Measurements from ENCODE around the gene ADGRD1.
"Not testable (repeated sequence)": the region's sequence is repeated elsewhere in the genome, so short reads cannot be mapped to it uniquely, and the experiment has no call there.

Gene ADGRD1

DNA sequence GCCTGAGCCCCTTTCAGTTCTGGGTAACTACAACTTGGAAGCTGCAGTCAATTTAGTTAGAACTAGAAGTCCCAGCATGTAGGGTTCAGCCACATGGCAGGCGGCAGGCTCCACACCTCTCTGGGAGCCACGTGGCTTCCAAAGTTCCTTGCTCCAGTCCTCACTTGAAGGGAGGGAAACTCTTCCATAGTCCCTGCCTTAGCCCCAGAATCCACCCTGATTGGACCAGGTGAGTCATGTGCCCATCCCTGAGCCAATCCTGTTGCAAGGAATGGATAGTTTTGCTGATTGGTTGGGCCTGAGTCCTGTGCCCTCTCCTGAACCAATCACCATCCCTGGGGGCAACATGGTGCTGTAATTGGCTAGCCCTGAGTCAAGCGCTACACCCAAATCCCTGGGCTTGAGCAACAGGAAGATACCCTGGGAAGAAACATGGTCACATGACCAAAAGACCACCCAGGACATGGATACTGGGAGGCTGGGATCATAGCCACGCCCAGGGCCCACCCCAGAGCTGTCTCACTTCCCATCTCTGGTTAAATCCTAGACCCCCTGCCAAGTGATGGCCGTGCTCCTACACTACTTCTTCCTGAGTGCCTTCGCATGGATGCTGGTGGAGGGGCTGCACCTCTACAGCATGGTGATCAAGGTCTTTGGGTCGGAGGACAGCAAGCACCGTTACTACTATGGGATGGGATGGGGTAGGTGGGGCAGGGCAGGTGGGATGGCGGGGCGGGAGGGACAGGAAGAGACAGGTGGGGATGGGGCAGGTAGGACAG is 154.7 kb downstream of the ADGRD1 start:
- no peak for DNase-seq

DNA sequence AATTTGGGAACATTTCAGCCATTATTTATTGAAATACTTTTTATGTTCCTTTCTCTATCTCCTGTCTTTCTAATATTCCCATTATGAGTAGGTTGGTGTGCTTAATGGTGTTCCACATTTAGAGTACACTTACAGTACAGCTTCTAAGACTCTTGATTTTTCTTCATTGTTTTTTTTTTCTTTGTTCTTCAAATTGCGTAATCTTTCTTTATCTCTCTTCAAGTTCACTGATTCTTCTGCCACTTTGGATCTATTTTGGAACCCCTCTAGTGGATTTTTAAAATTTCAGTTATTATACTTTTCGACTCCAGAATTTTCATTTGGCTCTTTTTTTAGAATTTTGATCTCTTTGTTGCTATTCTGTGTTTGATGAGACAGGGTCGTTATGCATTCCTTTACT is 157.7 kb downstream of the ADGRD1 start:
- DNase-seq = no peak

DNA sequence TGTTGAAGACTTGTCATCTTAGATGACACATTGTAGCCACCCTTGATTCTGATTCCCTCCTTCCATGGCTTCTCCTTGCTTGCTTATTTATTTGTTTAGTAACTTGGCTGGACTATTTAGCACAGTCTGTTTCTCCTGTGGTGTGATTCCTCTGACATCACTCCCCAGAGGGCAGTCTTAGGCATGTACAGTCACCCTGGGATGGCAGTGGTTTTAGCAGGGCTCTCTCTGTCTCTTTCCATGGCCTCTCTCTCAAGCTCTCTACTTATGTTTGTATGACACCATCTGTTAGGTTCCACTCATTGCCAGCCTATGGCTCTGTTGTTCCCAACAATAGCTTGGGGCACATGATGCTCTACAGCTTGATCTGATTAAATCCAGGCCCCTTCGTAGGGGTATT is 158.3 kb downstream of the ADGRD1 start:
- no peak for DNase-seq

DNA sequence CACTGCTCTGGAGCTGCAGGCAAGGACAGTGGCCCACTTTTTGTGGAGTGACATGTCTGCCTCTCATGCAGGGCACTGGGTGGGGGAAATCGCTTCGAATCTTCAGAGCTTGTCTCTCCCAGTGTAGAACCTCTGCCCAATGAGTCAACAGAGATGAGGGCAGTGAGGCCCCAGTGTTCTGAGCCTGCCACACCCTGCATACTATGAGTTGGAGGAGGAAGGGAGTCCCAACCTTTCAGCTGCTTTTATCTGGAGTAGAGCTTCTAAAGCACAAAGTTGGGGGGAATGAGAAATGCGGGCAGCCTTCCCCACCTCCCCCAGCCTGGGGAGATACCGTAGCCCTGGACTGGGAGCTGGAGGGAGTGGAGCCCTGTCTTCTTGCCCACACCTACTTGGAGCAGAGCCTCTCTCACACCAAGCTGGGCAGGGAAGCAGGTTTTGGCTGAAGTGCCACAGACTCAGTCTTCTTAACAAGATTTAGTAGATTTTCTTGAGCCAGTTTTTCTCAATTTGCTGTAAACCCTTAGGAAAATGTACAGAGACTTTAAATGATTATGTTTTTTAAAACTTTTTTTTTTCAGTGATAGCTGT is 159.1 kb downstream of the ADGRD1 start:
- peak; percentile 71 for DNase-seq

DNA sequence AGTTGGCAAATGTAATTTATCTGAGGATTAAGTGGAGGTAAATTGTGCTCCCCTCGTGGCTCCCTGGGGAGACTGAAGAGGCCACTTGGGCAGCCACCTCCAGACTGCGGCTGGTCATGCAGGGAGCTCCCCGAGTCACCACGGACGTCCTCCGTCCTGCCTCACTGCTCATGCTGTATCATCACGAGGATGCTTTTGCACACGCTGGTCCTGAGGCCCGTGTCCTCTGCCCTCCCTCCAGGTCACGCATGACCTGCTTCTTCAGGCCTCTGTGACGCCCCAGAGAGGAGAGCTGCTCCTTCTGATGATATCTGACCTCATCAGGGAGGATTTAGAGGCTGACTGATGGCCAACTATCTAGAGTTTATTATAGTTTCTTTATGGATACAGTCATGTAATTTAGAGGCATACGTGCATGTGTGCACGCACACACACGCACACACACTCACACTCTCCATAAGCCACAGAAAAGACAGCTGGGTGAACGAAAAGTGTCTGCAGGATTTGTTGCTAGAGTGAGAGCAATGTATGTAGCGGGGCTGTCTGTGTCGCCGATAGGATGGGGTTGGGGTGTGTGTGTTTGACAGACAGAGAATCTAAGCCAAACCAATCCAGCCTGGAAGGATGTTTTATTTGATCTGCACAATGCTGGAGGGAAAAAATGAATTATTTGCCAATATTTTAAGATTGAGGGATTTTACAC is 160.0 kb downstream of the ADGRD1 start:
- no peak for DNase-seq

DNA sequence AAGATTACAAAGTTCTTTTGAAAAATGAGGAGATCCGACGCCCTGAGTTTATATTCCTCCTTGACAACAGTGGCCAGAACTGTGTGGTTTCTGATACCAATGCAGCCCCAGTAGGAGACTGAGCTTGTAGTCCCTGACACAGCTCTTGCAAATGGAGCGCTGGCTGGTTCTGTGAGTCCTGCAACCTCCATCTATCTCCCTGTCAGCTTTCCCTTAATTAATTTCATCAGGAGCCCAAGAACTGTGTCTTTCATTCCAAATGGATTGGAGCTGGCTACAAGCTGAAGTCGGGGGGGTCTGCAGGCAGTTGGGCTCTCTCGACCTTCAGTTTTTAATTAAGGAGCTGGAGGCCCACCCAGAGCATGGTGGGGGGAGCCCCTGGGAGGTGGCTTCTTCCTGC is 160.6 kb downstream of the ADGRD1 start:
- DNase-seq = no peak

DNA sequence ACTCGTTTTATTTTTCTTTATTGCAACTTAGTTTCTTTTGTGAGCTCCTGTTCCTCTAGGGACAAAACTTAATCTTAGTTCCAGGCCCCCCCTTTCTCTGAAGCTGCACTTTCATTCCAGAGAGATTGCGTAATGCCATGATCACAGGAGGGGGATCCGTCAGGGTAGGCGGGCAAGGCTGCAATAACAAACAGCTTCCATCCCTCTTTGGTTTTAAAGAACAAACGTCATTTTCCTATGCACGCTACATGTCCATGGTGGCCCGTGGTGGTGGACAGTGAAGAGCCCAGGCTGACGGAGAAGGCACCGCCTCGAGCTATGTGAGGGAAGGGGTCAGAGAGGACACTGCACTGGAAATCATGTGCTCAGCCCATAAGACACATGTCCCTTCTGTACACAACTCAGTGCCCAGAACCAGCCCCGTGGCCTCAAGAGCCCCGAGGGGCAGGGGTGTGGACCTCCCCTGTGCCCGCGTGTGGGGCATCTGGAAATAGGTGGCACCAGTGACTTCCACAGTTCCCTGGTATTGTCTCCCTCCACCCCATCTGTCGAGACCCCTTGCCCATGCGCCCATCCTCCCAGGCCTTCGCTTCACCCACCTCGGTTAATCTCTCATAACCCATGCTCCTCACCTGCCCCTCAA is 161.4 kb downstream of the ADGRD1 start:
- no peak for DNase-seq

DNA sequence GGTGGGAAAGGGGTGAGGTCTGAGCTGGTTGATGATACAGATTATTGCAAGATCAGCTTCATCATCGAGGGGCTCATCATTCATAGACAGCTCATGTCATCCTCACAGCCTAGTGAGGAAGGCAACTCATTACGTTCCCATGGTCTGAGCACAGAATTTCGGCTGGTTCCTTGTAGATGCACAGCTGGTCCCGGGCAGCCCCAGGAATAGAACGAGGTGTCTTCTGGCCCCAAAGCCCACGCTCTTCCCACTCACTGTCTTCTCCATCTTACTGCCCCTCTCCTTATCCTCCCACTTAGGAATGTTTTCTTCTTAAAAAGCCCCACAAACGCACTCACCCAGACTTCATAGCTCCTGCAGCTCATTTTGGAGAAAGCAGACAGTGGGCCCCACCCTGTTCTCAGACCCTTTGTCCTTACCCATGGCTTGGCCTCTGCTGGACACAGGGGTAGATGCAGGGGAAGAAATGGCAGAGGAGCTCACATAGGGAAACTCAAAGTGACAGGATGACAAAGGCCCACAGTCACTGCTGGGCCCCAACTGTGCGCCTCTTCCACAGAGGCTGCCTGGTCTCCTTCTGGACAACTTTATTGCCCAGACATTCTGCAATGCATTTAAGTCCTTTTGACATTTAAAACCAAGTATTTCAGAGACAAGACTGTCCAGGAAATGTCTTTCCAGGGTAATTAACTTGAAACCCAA is 162.2 kb downstream of the ADGRD1 start:
- no peak for DNase-seq

DNA sequence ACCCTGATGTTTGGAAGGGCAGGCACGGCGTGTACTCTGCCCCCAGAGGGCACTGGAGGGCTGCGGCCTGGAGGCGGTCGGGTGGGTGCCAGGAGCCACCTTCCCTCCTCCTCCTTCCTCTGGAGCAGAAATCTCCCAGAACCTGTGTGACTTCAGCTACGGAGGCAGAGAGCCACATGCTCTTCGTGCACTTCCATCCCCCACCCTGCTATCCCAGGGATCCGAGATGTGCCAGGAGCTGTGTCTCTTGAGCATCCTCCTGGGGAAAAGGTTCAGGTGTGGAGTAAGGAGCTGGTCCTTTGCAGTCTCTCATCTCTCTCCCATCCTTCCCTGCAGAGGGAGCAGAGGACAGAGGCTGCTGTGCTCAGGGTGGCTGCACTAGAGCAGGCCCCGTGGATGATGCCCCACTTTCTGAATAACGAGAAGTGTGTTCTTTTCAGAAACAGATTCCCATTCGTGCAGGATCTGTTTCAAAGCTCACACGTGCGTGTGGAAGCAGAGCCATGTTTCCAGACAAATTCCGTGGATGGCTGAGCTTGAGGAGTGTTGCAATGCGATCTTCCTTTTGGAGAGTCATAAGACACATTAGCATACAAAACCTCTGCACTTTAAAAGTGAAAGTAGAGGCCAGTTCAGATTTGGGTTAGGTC is 162.9 kb downstream of the ADGRD1 start:
- no peak for DNase-seq

DNA sequence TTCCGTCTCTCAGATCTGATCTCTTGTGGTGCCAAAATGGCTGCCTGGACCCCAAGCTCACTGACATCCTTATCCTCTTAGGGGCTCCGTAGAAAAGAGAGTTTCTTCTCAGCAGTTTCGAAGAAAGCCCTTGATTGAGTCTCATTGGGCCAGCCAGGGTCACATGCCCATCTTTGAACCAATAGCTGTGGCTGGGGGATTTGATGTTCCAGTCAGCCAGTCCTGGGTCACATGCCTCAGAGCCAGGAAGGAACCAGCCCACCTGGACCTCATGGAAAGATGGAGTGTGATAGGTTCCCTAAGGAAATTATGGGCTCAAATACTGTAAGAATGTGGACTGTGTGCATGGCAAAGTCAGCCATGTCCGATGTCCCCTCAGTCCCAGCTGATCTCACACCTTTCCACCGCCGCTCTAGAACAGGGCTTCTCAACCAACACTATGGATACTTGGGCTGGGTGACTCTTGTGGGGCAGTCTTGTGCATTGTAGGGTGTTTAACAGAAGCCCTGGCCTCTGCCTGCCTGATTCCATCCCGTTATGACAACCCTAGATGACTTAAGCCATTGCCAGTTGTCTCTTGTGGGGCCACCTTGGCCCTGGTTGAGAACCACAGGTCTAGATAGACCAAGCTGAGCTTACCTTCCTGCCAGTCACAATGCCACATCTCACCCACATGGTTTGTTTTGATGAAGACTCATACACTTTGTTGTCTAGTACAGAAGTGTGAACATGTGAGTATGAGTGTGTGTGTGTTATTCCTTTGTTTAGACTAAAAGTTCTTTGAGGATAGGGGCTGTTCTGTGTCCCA is 163.9 kb downstream of the ADGRD1 start:
- no peak for DNase-seq

DNA sequence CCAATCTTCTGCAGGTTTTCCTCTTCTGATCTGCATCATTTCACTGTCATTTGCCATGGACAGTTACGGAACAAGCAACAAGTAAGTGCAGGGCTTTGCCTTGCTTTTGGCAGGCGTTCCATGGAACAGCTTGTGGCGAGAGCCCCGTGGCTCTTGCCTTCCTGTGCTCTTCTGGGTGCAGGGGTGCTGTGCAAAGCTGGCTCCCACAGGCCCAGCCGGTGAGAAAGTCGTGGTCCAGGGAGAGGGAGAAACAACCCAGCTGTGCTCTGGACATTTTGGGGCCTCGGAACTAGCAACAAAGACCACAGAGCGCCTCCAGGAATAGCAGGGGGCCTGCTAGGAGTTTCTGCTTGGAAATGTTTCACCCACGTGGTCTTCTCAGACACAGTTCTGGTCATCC is 164.7 kb downstream of the ADGRD1 start:
- DNase-seq = no peak

DNA sequence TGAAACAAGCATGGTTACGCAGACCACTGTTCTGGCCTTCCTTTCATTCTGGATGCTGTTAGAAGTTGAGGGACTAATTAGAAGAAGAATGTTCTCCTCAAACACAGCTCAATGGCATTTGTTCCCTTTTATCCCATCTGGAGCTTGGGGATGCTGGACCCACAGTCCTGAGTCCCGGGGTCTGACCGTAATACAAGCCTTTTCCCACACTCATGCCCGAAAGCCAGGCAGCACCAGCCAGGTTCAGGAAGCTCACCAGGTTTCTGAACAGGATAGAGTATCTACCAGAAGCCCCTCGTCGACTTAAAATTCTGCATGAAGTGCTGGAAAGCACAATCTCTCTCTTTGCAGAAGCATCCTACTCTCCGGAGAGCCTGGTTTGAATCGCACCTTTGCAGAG is 165.6 kb downstream of the ADGRD1 start:
- not testable (repeated sequence) for DNase-seq

DNA sequence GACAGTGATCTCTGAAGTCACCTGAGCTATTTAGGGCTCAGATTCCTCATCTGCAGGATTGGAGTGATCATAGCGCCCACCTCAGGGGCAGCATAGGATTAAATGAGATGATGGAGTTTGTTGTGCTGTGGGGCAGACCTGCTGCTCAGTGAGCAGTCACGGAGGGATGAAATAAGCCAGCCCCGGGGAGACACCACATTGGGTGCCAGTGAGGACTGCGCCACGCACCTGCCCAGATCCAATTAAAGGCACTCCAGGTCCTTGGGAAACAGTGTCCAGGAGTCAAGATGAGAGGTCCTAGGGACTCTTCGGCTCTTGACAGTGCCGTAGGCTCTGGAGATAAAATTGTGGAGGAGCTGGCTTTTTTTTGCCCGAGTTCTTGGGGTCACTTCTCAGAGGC is 166.2 kb downstream of the ADGRD1 start:
- DNase-seq = no peak

DNA sequence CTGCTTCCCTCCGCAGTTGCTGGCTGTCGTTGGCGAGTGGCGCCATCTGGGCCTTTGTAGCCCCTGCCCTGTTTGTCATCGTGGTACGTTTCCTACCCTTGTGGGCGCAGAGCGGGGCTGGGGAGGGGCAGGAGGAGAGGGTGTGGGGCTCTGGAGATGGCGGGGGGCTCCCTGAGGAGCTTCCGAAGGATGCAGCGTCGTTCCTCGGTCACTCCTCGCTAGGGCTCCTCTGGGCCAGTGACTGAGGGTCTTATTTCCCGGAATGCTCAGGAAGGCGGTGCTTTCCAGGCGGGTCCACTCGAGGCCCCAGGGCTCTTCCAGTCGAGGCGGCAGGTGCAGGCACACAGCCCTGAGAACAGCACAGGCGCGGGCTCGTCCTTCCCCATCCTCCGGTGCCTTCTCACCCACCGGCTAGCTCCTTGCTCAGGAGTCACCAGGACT is 167.1 kb downstream of the ADGRD1 start:
- no peak for DNase-seq

DNA sequence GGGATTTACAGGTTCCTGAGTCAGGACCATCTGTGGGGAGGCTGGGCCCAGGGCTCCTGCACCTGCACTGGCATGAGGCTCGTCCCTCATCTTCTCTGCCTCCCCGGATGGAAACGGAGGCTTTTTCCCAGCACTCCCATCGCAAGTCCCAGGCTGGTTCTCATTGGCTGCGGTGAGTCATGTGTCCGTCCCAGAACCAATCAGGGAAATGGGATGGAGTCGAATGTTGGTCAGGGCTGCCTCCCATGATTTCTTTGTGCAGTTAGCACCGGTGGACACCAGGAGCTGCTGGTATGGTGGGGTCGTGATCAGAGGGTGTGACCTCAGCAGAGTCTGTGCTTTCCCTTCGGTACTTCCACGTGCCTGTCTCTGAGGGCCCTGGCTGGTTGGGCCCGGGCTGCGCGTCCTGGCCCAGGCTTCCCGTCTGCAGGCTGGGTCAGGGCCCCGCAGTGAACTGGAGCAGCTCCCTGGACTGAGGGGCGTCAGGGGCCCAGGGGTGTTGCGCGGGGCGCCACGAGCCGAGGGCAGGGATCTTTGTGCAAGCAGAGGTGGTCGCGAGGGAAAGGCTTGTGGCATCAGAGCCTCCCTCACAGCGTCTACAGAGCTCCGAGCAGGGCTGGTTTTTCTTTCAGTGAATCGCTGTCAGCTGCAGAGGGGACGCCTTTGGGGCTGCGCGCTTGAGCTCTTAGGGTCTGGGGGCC is 168.1 kb downstream of the ADGRD1 start:
- DNase-seq = no peak

DNA sequence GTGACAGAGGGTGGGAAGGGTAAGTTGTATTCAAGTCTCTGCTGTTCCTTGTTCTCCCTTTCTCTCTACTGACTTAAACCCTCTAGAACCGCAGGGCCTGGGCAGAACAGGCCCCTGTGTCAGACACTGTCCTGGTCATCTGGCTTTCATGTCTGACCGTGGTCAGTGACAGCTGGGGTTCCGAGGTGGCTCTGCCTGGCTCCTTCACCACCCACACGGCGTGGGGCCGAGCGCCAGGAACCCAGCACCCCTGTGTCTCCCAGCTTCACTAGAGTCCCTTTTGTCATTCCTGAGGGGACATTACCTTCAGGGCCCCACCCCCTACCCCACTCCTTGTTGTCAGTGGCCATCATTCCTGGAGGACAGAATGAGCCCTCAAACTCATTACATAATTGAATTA is 168.9 kb downstream of the ADGRD1 start:
- no peak for DNase-seq

DNA sequence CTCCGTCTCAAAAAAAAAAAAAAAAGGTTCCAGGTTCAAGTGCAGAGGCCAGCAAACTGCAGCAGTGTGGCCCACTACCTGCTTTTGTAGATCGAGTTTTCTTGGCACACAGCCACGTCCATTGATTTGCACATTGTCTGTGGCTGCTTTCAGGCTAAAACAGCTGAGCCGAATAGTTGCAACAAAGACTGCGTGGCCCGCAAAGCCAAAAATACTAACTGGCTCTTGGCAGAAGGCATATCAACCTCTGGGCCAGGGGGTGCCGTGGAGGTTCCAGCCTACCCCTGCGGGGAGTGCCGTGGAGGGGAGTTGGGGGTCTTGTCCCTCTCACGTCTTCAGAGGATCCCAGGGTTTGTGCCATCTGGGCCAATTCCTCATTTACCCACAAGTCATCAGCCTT is 170.1 kb downstream of the ADGRD1 start:
- DNase-seq = no peak

DNA sequence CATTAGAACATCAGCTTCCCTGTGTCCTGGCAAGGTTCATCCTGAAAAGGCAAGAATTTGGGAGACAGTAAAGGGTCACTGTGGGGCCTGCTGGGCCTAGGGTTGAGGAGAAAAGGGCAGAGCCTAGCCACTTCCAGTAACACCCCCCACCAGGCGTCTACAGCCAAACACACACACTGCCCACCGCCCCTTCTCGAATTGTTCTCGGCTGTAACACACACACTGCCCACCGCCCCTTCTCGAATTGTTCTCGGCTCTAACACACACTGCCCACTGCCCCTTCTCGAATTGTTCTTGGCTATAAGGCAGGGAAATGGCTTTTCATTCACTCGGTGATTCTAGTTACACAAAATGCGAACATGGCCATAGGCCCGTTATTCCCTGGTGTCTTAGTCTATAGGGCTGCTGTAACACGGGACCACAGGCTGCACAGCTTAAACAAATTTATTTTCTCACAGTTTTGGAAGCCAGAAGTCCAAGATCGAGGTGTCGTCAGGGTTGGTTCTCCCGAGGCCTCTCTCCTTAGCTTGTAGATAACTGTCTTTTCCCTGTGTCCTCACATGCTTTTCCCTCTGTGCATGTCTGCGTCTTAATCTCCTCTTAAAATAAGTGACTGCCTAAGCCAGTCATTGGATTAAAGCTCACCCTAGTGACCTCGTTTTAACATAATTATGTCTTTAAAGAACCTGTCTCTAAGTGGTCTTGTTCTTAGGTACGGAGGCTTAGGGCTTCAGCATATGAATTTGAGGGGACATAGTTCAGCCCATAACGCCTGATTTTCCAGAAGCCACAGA is 171.0 kb downstream of the ADGRD1 start:
- no peak for DNase-seq

DNA sequence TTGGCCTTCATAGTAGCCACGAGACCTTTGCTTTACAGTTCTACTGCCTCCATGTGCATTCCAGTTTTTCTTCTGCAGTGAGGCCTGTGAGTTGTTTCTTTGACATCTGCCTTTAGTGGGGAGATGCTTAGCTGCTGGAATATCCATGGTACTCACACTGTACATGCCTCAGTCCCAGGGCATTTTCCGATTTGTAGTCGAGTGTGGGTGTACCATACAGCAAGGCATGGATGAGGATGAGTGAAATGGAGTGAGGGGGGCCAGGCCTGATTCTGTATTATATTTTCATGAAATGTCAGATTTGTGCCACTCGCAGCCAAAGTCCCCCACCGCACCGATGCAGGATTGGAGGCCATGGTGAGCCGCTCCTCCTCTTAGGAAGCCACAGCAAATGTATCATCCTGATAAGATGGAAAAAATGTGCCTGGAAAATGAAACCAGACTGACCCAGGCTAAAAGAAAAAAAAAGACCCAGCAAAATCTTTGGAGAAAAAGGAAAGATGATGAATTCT is 173.0 kb downstream of the ADGRD1 start:
- DNase-seq = no peak

DNA sequence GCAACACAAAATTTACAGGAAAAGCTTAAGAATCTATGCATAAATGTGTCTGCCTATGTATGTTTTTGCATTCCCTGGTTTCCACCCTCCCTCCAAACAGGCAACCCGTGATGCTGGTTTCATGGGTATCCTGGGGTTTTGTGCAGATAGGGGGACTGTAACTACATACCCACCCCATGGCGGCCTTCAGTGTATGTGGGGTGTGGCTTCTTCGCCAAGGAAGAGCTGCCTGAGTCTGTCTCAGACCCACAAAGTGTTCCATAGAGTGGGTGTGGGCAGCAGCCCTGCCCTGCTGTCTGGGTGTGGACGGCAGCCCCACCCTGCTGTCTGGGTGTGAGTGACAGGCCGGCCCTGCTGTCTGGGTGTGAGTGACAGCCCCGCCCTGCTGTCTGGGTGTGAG is 174.8 kb downstream of the ADGRD1 start:
- DNase-seq = no peak

Data from NCI-H226 (cell line).